SK-N-SH treated with all-trans-retinoic acid at 6 μM for 48 hours (cell line): ENCODE results near the gene FNBP1L.

Experiments used
- TOX ChIP-seq: fragments of 250-450 bp; sonication (Bioruptor Pico); IDR thresholded peaks from 2 replicates; pipeline ENCODE4 v1.8.0; 2021; ENCODE audit warnings: mild to moderate bottlenecking, moderate library complexity, borderline replicate concordance
- TF ChIP-seq, protein P1 (sequence below): fragments of 250-450 bp; sonication (Bioruptor Pico); IDR thresholded peaks from 2 replicates; pipeline ENCODE4 v1.5.1; 2020; ENCODE audit warnings: low read depth, mild to moderate bottlenecking, moderate library complexity

DNA sequence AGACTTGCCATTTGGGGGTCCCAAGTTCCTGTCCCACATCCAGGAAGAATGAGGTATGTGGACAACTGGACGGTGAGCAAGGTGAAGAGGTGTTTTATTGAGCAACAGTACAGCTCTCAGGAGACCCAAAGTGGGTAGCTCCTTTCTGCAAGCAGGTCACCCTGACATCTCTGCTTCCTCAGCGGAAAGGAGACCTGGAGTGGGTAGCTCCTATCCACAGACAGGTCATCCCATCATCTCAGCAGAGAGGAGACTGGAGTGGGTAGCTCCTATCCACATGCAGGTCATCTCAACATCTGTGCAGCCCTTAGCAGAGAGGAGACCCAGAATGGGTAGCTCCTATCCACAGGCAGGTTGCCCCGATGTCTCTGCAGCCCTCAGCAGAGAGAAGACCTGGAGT lies 13.8 kb upstream of the FNBP1L start:
- no peak for TF ChIP-seq TOX (CRISPR knock-in tag)
- TF ChIP-seq, protein P1, sequence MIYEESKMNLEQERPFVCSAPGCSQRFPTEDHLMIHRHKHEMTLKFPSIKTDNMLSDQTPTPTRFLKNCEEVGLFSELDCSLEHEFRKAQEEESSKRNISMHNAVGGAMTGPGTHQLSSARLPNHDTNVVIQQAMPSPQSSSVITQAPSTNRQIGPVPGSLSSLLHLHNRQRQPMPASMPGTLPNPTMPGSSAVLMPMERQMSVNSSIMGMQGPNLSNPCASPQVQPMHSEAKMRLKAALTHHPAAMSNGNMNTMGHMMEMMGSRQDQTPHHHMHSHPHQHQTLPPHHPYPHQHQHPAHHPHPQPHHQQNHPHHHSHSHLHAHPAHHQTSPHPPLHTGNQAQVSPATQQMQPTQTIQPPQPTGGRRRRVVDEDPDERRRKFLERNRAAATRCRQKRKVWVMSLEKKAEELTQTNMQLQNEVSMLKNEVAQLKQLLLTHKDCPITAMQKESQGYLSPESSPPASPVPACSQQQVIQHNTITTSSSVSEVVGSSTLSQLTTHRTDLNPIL (CRISPR knock-in tag) = no peak
